HepG2 (cell line): Measurements from ENCODE around the gene CACNA1I. TPM values are rescaled to one million over a fixed set of nuclear protein-coding genes. Genes with fewer than 3 reads are reported as not detected.

ENCODE experiments used
- ATAC-seq: fragments of 200-7000 bp; cut with Tn5 transposase; 3 replicates; pipeline ENCODE4 v1.9.1; 2020; ENCODE audit warnings: mild to moderate bottlenecking, moderate library complexity
- BruUV-seq: library from RNA; stranded (reverse); fragments of 400-500 nt; replicated peaks from 2 replicates; lab custom pipeline; 2021; lab: Mats Ljungman, UMichigan
- CTCF ChIA-PET: fragments of 300-600 bp; formaldehyde crosslinking; extraction: SDS; loops from one replicate; lab custom pipeline; 2021; ENCODE audit warnings: low total read pairs, inconsistent platforms, low intra/inter-chr PET ratio; lab: Yijun Ruan, JAX
- POLR2A ChIA-PET: fragments of 350-600 bp; sonication (Branson Sonifier 250); formaldehyde crosslinking; loops from one replicate; lab custom pipeline; 2020; ENCODE audit warnings: antibody characterized with exemption, inconsistent platforms; lab: Yijun Ruan, JAX
- DNase-seq: peaks from one replicate; pipeline ENCODE4 v3.0.0-alpha.2; 2015; ENCODE audit warnings: low spot score
- FAIRE-seq: peaks from 3 replicates; lab custom pipeline; 2011; peaks lifted over from hg19 to GRCh38; lab: Jason Lieb, UNC
- H2AFZ ChIP-seq: one replicate; pipeline ENCODE4 v1.6.1; 2011; ENCODE audit warnings: low read length, inconsistent platforms
- H3K27ac ChIP-seq: fragments of 300-600 bp; 3 replicates; pipeline ENCODE4 v1.8.0; 2011; ENCODE audit warnings: mixed run types, mild to moderate bottlenecking, mixed read lengths, low read length, inconsistent platforms; ENCODE audit not compliant: insufficient read depth; ENCODE audit errors: extremely low read length
- H3K27me3 ChIP-seq, 2 experiments: fragments of 200-600 bp in 1 of 2; 2 replicates in 1 of 2; 3 replicates in 1 of 2; pipeline versions ENCODE4 v1.6.0 to v1.8.0; 2011; ENCODE audit warnings: low read length in 2 of 2, mild to moderate bottlenecking in 2 of 2, moderate library complexity in 2 of 2, inconsistent platforms in 1 of 2; ENCODE audit not compliant: insufficient read depth in 2 of 2, control insufficient read depth in 1 of 2
- H3K36me3 ChIP-seq, 2 experiments: fragments of 200-600 bp in 1 of 2; replicated peaks in 1 of 2; 2 replicates in 1 of 2; 3 replicates in 1 of 2; pipeline versions ENCODE4 v1.5.1 to v1.8.0; 2011; ENCODE audit warnings: low read length in 2 of 2, inconsistent platforms in 1 of 2; ENCODE audit not compliant: insufficient read depth in 2 of 2, control insufficient read depth in 1 of 2
- H3K4me1 ChIP-seq: 2 replicates; pipeline ENCODE4 v1.5.1; 2012; ENCODE audit warnings: low read length, inconsistent platforms; ENCODE audit not compliant: insufficient read depth
- H3K4me2 ChIP-seq: 2 replicates; pipeline ENCODE4 v1.6.0; 2011; ENCODE audit warnings: low read depth, low read length, inconsistent platforms
- H3K4me3 ChIP-seq, 3 experiments: fragments of 200-600 bp in 1 of 3; sonication (generic), shearing (Covaris generic) in 1 of 3; replicated peaks in 1 of 3; 2 replicates each; pipeline ENCODE4 v1.5.1; 2011 to 2016; ENCODE audit warnings: low read length in 3 of 3, inconsistent platforms in 2 of 3, low read depth in 2 of 3, mild to moderate bottlenecking in 2 of 3, control low read depth in 1 of 3, mixed read lengths in 1 of 3; ENCODE audit not compliant: insufficient read depth in 1 of 3
- H3K79me2 ChIP-seq: one replicate; pipeline ENCODE4 v1.6.1; 2011; ENCODE audit warnings: low read length, inconsistent platforms; ENCODE audit not compliant: insufficient read depth
- H3K9ac ChIP-seq: 2 replicates; pipeline ENCODE4 v1.6.0; 2011; ENCODE audit warnings: mild to moderate bottlenecking, low read depth, low read length, inconsistent platforms; ENCODE audit not compliant: insufficient read depth
- H3K9me3 ChIP-seq: 2 replicates; pipeline ENCODE4 v1.5.1; 2012; ENCODE audit warnings: mild to moderate bottlenecking, low read length
- H4K20me1 ChIP-seq: 2 replicates; pipeline ENCODE4 v1.6.0; 2011; ENCODE audit warnings: inconsistent platforms, mild to moderate bottlenecking, low read length, moderate library complexity; ENCODE audit not compliant: insufficient read depth
- CEBPB ChIP-seq: IDR thresholded peaks from 2 replicates; pipeline ENCODE4 v1.6.1; 2011; ENCODE audit warnings: low read depth, low read length, improper control_type of control experiment, borderline replicate concordance
- CREB1 ChIP-seq, 2 experiments: fragments of 450-650 bp in 1 of 2; IDR thresholded peaks; 2 replicates each; pipeline ENCODE4 v1.6.1; 2016 to 2017; ENCODE audit warnings: control low read depth in 1 of 2, mild to moderate bottlenecking in 1 of 2, missing compliant biosample characterization in 1 of 2, missing genetic modification characterization in 1 of 2
- DPF2 ChIP-seq: sonication (generic); formaldehyde crosslinking; IDR thresholded peaks from 2 replicates; pipeline ENCODE4 v1.4.0; 2020; ENCODE audit warnings: mild to moderate bottlenecking, low read depth, missing genetic modification reagents, borderline replicate concordance
- MTF2 ChIP-seq: sonication (generic); formaldehyde crosslinking; IDR thresholded peaks from 2 replicates; pipeline ENCODE4 v1.5.0; 2020; ENCODE audit warnings: missing genetic modification reagents, borderline replicate concordance
- NR2F6 ChIP-seq, 2 experiments: IDR thresholded peaks; 2 replicates each; pipeline ENCODE4 v1.6.1; 2016; ENCODE audit warnings: antibody characterized with exemption in 1 of 2, mild to moderate bottlenecking in 1 of 2
- RBM39 ChIP-seq: fragments of 200-400 bp; formaldehyde crosslinking; IDR thresholded peaks from one replicate; pipeline ENCODE4 v1.6.1; 2018; ENCODE audit warnings: antibody characterized with exemption, mild to moderate bottlenecking, low read depth, low read length; ENCODE audit not compliant: poor library complexity, severe bottlenecking
- SP140L ChIP-seq: sonication (generic); formaldehyde crosslinking; IDR thresholded peaks from 2 replicates; pipeline ENCODE4 v1.4.0; 2020; ENCODE audit warnings: missing genetic modification reagents, borderline replicate concordance
- TBX2 ChIP-seq: sonication (generic); formaldehyde crosslinking; IDR thresholded peaks from 2 replicates; pipeline ENCODE4 v1.5.0; 2020; ENCODE audit warnings: missing genetic modification reagents, mild to moderate bottlenecking, borderline replicate concordance
- WGBS: methylation state at CpG from one replicate; pipeline ENCODE4 v1.1.6; 2017; ENCODE audit warnings: low lambda C conversion rate; 5-methylcytosine and 5-hydroxymethylcytosine counted together
- in situ Hi-C: cut with HindIII; loops from 2 replicates; pipeline ENCODE4 v1.10.0; 2017; ENCODE audit warnings: low pct_unique_long_range_greater_than_20kb; ENCODE audit not compliant: extremely low pct_ligation_motif_present
- intact Hi-C: fragments of 100-400 bp; cut with micrococcal nuclease; formaldehyde crosslinking; loops from one replicate; pipeline ENCODE4 v1.10.0; 2022; ENCODE audit not compliant: unreplicated experiment
- polyA plus RNA-seq, 8 experiments: library from polyadenylated mRNA; depleted of rRNA in 3 of 8; stranded (reverse) in 7 of 8; unstranded in 1 of 8; fragments of >200 nt; fragmentation: Illumina TruSeq in 4 of 8; extraction: Trizol in 4 of 8; gene quantifications; 2 replicates each; pipeline versions ENCODE4 v1.2.1 to v1.2.3, GENCODE V29; 2011 to 2016; ENCODE audit warnings: low read depth in 4 of 8, missing spikeins in 1 of 8, mixed read lengths in 1 of 8; ENCODE audit not compliant: insufficient read depth in 1 of 8
- total RNA-seq, 5 experiments: library from RNA; depleted of rRNA; stranded (reverse); fragments of >200 nt; fragmentation: Illumina TruSeq; extraction: Trizol; gene quantifications; 2 replicates each; pipeline ENCODE4 v1.2.3, GENCODE V29; 2016; ENCODE audit warnings: low read depth in 1 of 5
- TF ChIP-seq, protein P1 (sequence below): sonication (generic); formaldehyde crosslinking; IDR thresholded peaks from 2 replicates; pipeline ENCODE4 v1.5.0; 2020; ENCODE audit warnings: mild to moderate bottlenecking, missing genetic modification reagents, borderline replicate concordance
- TF ChIP-seq, protein P2 (sequence below): sonication (generic); formaldehyde crosslinking; IDR thresholded peaks from 2 replicates; pipeline ENCODE4 v1.5.0; 2020; ENCODE audit warnings: mild to moderate bottlenecking, missing genetic modification reagents
- TF ChIP-seq, protein P3 (sequence below): IDR thresholded peaks from 2 replicates; pipeline ENCODE4 v1.6.1; 2018; ENCODE audit warnings: missing genetic modification reagents, mild to moderate bottlenecking, missing compliant biosample characterization

CACNA1I gene
- total and polyA plus RNA-seq, 2 of the 13 experiments (the other 11 are each of a cell fraction or from before 2014, with no cell fraction given) = not detected

DNA sequence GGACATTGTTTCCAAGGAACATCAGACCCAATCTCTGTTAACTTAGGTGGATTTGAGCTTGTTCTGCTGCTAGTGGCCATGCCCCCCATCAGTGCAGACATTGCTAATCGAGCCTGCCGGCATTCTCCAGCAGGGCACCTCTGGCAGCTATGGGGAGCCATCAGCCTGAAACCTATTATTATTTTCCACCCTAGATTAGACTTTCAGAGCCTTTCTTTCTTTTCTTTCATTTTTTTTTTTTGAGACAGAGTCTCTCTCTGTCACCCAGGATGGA, 4.9 kb downstream of the CACNA1I start:
- WGBS = 81% methylated on average over 2 of the region's 2 CpGs
- CTCF ChIA-PET = no interaction called here
- in situ Hi-C loops = no loop called here
- Histone ChIP-seq H3K9ac (no peak overlapping the region), H3K27ac (no peak overlapping the region)
- FAIRE-seq = no peak
- BruUV-seq = no TSS peak
- no peak for DNase-seq
- TF ChIP-seq, protein P1, sequence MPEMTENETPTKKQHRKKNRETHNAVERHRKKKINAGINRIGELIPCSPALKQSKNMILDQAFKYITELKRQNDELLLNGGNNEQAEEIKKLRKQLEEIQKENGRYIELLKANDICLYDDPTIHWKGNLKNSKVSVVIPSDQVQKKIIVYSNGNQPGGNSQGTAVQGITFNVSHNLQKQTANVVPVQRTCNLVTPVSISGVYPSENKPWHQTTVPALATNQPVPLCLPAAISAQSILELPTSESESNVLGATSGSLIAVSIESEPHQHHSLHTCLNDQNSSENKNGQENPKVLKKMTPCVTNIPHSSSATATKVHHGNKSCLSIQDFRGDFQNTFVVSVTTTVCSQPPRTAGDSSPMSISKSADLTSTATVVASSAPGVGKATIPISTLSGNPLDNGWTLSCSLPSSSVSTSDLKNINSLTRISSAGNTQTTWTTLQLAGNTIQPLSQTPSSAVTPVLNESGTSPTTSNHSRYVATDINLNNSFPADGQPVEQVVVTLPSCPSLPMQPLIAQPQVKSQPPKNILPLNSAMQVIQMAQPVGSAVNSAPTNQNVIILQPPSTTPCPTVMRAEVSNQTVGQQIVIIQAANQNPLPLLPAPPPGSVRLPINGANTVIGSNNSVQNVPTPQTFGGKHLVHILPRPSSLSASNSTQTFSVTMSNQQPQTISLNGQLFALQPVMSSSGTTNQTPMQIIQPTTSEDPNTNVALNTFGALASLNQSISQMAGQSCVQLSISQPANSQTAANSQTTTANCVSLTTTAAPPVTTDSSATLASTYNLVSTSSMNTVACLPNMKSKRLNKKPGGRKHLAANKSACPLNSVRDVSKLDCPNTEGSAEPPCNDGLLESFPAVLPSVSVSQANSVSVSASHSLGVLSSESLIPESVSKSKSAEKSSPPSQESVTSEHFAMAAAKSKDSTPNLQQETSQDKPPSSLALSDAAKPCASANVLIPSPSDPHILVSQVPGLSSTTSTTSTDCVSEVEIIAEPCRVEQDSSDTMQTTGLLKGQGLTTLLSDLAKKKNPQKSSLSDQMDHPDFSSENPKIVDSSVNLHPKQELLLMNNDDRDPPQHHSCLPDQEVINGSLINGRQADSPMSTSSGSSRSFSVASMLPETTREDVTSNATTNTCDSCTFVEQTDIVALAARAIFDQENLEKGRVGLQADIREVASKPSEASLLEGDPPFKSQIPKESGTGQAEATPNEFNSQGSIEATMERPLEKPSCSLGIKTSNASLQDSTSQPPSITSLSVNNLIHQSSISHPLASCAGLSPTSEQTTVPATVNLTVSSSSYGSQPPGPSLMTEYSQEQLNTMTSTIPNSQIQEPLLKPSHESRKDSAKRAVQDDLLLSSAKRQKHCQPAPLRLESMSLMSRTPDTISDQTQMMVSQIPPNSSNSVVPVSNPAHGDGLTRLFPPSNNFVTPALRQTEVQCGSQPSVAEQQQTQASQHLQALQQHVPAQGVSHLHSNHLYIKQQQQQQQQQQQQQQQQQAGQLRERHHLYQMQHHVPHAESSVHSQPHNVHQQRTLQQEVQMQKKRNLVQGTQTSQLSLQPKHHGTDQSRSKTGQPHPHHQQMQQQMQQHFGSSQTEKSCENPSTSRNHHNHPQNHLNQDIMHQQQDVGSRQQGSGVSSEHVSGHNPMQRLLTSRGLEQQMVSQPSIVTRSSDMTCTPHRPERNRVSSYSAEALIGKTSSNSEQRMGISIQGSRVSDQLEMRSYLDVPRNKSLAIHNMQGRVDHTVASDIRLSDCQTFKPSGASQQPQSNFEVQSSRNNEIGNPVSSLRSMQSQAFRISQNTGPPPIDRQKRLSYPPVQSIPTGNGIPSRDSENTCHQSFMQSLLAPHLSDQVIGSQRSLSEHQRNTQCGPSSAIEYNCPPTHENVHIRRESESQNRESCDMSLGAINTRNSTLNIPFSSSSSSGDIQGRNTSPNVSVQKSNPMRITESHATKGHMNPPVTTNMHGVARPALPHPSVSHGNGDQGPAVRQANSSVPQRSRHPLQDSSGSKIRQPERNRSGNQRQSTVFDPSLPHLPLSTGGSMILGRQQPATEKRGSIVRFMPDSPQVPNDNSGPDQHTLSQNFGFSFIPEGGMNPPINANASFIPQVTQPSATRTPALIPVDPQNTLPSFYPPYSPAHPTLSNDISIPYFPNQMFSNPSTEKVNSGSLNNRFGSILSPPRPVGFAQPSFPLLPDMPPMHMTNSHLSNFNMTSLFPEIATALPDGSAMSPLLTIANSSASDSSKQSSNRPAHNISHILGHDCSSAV (CRISPR knock-in tag) = no peak
- TF ChIP-seq MTF2 (no peak), SP140L (no peak), DPF2 (CRISPR knock-in tag) (no peak), NR2F6 (IDR thresholded peaks at IDR 0.05) (no peak), NR2F6 (CRISPR knock-in tag; IDR thresholded peaks at IDR 0.05) (no peak), RBM39 (no peak), CREB1 (IDR thresholded peaks at IDR 0.05) (no peak), CREB1 (CRISPR knock-in tag; IDR thresholded peaks at IDR 0.05) (no peak), CEBPB (no peak), TBX2 (CRISPR knock-in tag) (no peak)
- TF ChIP-seq, protein P2, sequence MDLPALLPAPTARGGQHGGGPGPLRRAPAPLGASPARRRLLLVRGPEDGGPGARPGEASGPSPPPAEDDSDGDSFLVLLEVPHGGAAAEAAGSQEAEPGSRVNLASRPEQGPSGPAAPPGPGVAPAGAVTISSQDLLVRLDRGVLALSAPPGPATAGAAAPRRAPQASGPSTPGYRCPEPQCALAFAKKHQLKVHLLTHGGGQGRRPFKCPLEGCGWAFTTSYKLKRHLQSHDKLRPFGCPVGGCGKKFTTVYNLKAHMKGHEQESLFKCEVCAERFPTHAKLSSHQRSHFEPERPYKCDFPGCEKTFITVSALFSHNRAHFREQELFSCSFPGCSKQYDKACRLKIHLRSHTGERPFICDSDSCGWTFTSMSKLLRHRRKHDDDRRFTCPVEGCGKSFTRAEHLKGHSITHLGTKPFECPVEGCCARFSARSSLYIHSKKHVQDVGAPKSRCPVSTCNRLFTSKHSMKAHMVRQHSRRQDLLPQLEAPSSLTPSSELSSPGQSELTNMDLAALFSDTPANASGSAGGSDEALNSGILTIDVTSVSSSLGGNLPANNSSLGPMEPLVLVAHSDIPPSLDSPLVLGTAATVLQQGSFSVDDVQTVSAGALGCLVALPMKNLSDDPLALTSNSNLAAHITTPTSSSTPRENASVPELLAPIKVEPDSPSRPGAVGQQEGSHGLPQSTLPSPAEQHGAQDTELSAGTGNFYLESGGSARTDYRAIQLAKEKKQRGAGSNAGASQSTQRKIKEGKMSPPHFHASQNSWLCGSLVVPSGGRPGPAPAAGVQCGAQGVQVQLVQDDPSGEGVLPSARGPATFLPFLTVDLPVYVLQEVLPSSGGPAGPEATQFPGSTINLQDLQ (CRISPR knock-in tag) = no peak
- TF ChIP-seq, protein P3, sequence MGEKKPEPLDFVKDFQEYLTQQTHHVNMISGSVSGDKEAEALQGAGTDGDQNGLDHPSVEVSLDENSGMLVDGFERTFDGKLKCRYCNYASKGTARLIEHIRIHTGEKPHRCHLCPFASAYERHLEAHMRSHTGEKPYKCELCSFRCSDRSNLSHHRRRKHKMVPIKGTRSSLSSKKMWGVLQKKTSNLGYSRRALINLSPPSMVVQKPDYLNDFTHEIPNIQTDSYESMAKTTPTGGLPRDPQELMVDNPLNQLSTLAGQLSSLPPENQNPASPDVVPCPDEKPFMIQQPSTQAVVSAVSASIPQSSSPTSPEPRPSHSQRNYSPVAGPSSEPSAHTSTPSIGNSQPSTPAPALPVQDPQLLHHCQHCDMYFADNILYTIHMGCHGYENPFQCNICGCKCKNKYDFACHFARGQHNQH (CRISPR knock-in tag) = no peak
- TF ChIP-seq, all 625 proteins: peak for 0
- no peaks in the 10 kb centered on the region for H3K79me2 ChIP-seq
- no peaks in the 10 kb centered on the region for H3K4me1 ChIP-seq
- no peak for ATAC-seq
- H3K27me3 ChIP-seq = peaks cover 9 to 58% of the 10 kb centered on the region in 2 experiments; a peak in 4 of 5 replicates
- intact Hi-C loops = no loop called here
- H3K4me2 ChIP-seq = no peak overlapping the region
- H4K20me1 ChIP-seq = no peaks in the 10 kb centered on the region
- POLR2A ChIA-PET = no interaction called here
- H3K4me3 ChIP-seq = no peak overlapping the region
- no peak overlapping the region for H2AFZ ChIP-seq
- no peaks in the 10 kb centered on the region for H3K36me3 ChIP-seq
- H3K9me3 ChIP-seq = no peaks in the 10 kb centered on the region
